HG03159 (cell line): Measurements from ENCODE around the gene JUNB.
"Not testable (repeated sequence)": the region's sequence is repeated elsewhere in the genome, so short reads cannot be mapped to it uniquely, and the experiment has no call there.

Source experiments
- ATAC-seq: cut with Tn5 transposase; IDR thresholded peaks from one replicate; pipeline ENCODE4 v1.9.1; 2021; ENCODE audit warnings: mild to moderate bottlenecking, moderate library complexity; ENCODE audit not compliant: unreplicated experiment

The JUNB gene

GRCh38 chr19:12802267-12803106 is 11.2 kb downstream of the JUNB start:
- ATAC-seq = no peak

GRCh38 chr19:12804051-12804450 is 12.8 kb downstream of the JUNB start:
- no peak for ATAC-seq

- peak; percentile 75 for ATAC-seq
Observed at GRCh38 chr19:12806242-12807081, 15.2 kb downstream of the JUNB start, which contains the start of gene RNASEH2A. TSS of gene RNASEH2A (plus strand) at chr19:12806584. CDS start at chr19:12806674, 90 bp downstream.

GRCh38 chr19:12815088-12815487 is 23.8 kb downstream of the JUNB start:
- no peak for ATAC-seq

- ATAC-seq = not testable (repeated sequence)
Observed at GRCh38 chr19:12817188-12817587, 25.9 kb downstream of the JUNB start.

GRCh38 chr19:12817810-12818209 is 26.5 kb downstream of the JUNB start:
- not testable (repeated sequence) for ATAC-seq

- no peak for ATAC-seq
Observed at GRCh38 chr19:12821761-12822160, 30.5 kb downstream of the JUNB start.

- no peak for ATAC-seq
Observed at GRCh38 chr19:12825254-12826131, 34.2 kb downstream of the JUNB start.

- ATAC-seq = no peak
Observed at GRCh38 chr19:12828494-12828893, 37.2 kb downstream of the JUNB start.

- ATAC-seq = no peak
Observed at GRCh38 chr19:12833418-12833737, 42.1 kb downstream of the JUNB start.

- no peak for ATAC-seq
Observed at GRCh38 chr19:12833738-12834565, 42.7 kb downstream of the JUNB start.

GRCh38 chr19:12834566-12834943 is 43.3 kb downstream of the JUNB start, which contains the start of gene RTBDN:
TSS of gene RTBDN (minus strand) at chr19:12834579. CDS start at chr19:12829979, 4,600 bp downstream.
- ATAC-seq = no peak

GRCh38 chr19:12834976-12835757 is 43.9 kb downstream of the JUNB start:
- ATAC-seq = no peak

GRCh38 chr19:12836529-12836863 is 45.2 kb downstream of the JUNB start:
- no peak for ATAC-seq

- ATAC-seq = no peak
Observed at GRCh38 chr19:12837225-12837624, 45.9 kb downstream of the JUNB start.

- ATAC-seq = no peak
Observed at GRCh38 chr19:12838182-12838885, 47.0 kb downstream of the JUNB start, which contains the start of gene MAST1. TSS of gene MAST1 (plus strand) at chr19:12838515. CDS start at chr19:12838573, 58 bp downstream.

GRCh38 chr19:12838886-12839756 is 47.8 kb downstream of the JUNB start:
- ATAC-seq = no peak
